Liver (tissue), 9 donors: Measurements from ENCODE around the gene RGCC. TPM values are rescaled to one million over a fixed set of nuclear protein-coding genes. Genes with fewer than 3 reads are reported as not detected.

ENCODE experiments used
- DNase-seq: peaks from one replicate; pipeline ENCODE4 v3.0.0-alpha.2; 2017; ENCODE audit warnings: low spot score
- H3K27ac ChIP-seq, 2 donors: one replicate each; pipeline ENCODE4 v1.7.0; 2013; ENCODE audit warnings: inconsistent platforms in 2 of 2, low read length in 2 of 2, control low read depth in 1 of 2, low read depth in 1 of 2, mild to moderate bottlenecking in 1 of 2
- H3K27me3 ChIP-seq, 4 donors: one replicate each; pipeline versions ENCODE4 v1.6.1 to v1.7.0; 2013; ENCODE audit warnings: low read length in 3 of 4, inconsistent platforms in 1 of 4, mild to moderate bottlenecking in 1 of 4, moderate library complexity in 1 of 4; ENCODE audit not compliant: control insufficient read depth in 4 of 4, insufficient read depth in 4 of 4
- H3K36me3 ChIP-seq, 4 donors: one replicate each; pipeline versions ENCODE4 v1.6.1 to v1.7.0; 2013; ENCODE audit warnings: low read length in 3 of 4, mild to moderate bottlenecking in 3 of 4, low read depth in 1 of 4, moderate library complexity in 1 of 4; ENCODE audit not compliant: control insufficient read depth in 4 of 4, insufficient read depth in 3 of 4
- H3K4me1 ChIP-seq, 4 donors: one replicate each; pipeline versions ENCODE4 v1.6.1 to v1.7.0; 2013; ENCODE audit warnings: low read length in 3 of 4, mild to moderate bottlenecking in 3 of 4, moderate library complexity in 1 of 4; ENCODE audit not compliant: control insufficient read depth in 4 of 4, insufficient read depth in 4 of 4
- H3K4me3 ChIP-seq, 3 donors: one replicate each; pipeline versions ENCODE4 v1.6.1 to v1.7.0; 2013; ENCODE audit warnings: low read length in 3 of 3, control low read depth in 1 of 3, low read depth in 1 of 3, mild to moderate bottlenecking in 1 of 3
- H3K9ac ChIP-seq, 2 donors: one replicate each; pipeline ENCODE4 v1.7.0; 2013; ENCODE audit warnings: low read length in 2 of 2, mild to moderate bottlenecking in 2 of 2, moderate library complexity in 2 of 2, control low read depth in 1 of 2, low read depth in 1 of 2
- H3K9me3 ChIP-seq, 4 donors: one replicate each; pipeline versions ENCODE4 v1.6.1 to v1.7.0; 2013; ENCODE audit warnings: low read length in 3 of 4; ENCODE audit not compliant: control insufficient read depth in 4 of 4
- ATF3 ChIP-seq: IDR thresholded peaks from 2 replicates; pipeline ENCODE4 v1.6.1; 2016; ENCODE audit warnings: antibody characterized with exemption
- FOXA2 ChIP-seq: IDR thresholded peaks from 2 replicates; pipeline ENCODE4 v1.6.1; 2016; ENCODE audit warnings: antibody characterized with exemption
- GABPA ChIP-seq, 2 donors: IDR thresholded peaks in 1 of 2; conservative IDR thresholded peaks in 1 of 2; 2 replicates each; pipeline ENCODE4 v1.6.1; 2016; ENCODE audit warnings: antibody characterized with exemption in 2 of 2, mild to moderate bottlenecking in 1 of 2, moderate library complexity in 1 of 2
- HNF4G ChIP-seq: IDR thresholded peaks from 2 replicates; pipeline ENCODE4 v1.6.1; 2016; ENCODE audit warnings: antibody characterized with exemption
- JUND ChIP-seq, 2 donors: IDR thresholded peaks; 2 replicates each; pipeline ENCODE4 v1.6.1; 2016; ENCODE audit warnings: antibody characterized with exemption in 2 of 2
- MAX ChIP-seq: IDR thresholded peaks from 2 replicates; pipeline ENCODE4 v1.6.1; 2016; ENCODE audit warnings: antibody characterized with exemption
- RAD21 ChIP-seq, 2 donors: IDR thresholded peaks; 2 replicates each; pipeline ENCODE4 v1.6.1; 2016; ENCODE audit warnings: antibody characterized with exemption in 2 of 2, mild to moderate bottlenecking in 2 of 2
- RXRA ChIP-seq, 2 donors: IDR thresholded peaks; 2 replicates each; pipeline ENCODE4 v1.6.1; 2017 to 2018; ENCODE audit warnings: antibody characterized with exemption in 2 of 2, mild to moderate bottlenecking in 1 of 2
- TAF1 ChIP-seq: conservative IDR thresholded peaks from 2 replicates; pipeline ENCODE4 v1.6.1; 2016; ENCODE audit warnings: antibody characterized with exemption, mild to moderate bottlenecking
- ZBTB33 ChIP-seq: IDR thresholded peaks from 2 replicates; pipeline ENCODE4 v1.6.1; 2016; ENCODE audit warnings: antibody characterized with exemption
- WGBS: extraction: QIAGEN DNeasy Blood & Tissue Kit; methylation state at CpG from one replicate; pipeline ENCODE4 v1.1.7; 2013; 5-methylcytosine and 5-hydroxymethylcytosine counted together
- polyA plus RNA-seq, 2 donors: library from polyadenylated mRNA; stranded (reverse) in 1 of 2; unstranded in 1 of 2; fragments of 200-250 nt in 1 of 2; fragments of >200 nt in 1 of 2; fragmentation: Nextera tagmentation in 1 of 2; extraction: Ambion mirVana in 1 of 2; gene quantifications; one replicate each; pipeline versions ENCODE4 v1.2.1 to v1.2.3, GENCODE V29; 2013 to 2015
- total RNA-seq, 2 donors: library from RNA; depleted of rRNA; stranded (reverse); fragments of >200 nt; gene quantifications; one replicate each; pipeline ENCODE4 v1.2.3, GENCODE V29; 2014
- donor health status: healthy.
- donor health status: healthy.
- donor health status: healthy.
- donor health status: healthy.
- donor health status: healthy.

RGCC gene
- total and polyA plus RNA-seq, 4 donors = 0.59 to 96.7 (median 1.3) TPM

GRCh38 chr13:41452462-41452861 is 4.9 kb upstream of the RGCC start:
- Histone ChIP-seq H3K9me3 (peaks cover 0 to 4% (median 0%) of the 10 kb centered on the region in 4 donors), H3K27ac (no peak overlapping the region), H3K4me3 (no peak overlapping the region), H3K9ac (no peak overlapping the region), H3K27me3 (no peaks in the 10 kb centered on the region), H3K36me3 (no peaks in the 10 kb centered on the region), H3K4me1 (peaks cover 0 to 5% (median 0%) of the 10 kb centered on the region in 4 donors)
- DNase-seq = no peak
- TF ChIP-seq RXRA (IDR thresholded peaks at IDR 0.05) (no peak), RAD21 (IDR thresholded peaks at IDR 0.05) (no peak), GABPA (IDR thresholded peaks at IDR 0.05 in 1 of 2, conservative IDR thresholded peaks at IDR 0.05 in 1 of 2) (no peak), JUND (IDR thresholded peaks at IDR 0.05) (no peak), ATF3 (no peak), HNF4G (no peak), TAF1 (no peak)
- 78% methylated on average over 3 of the region's 3 CpGs for WGBS

- no peak overlapping the region for H3K27ac ChIP-seq
Observed at GRCh38 chr13:41453620-41454019, 3.7 kb upstream of the RGCC start.

GRCh38 chr13:41454170-41454569 is 3.2 kb upstream of the RGCC start:
- WGBS = 92% methylated on average over 22 of the region's 22 CpGs
- no peaks in the 10 kb centered on the region for H3K27me3 ChIP-seq
- H3K9me3 ChIP-seq = peaks cover 0 to 4% (median 0%) of the 10 kb centered on the region in 4 donors
- peaks cover 8 to 16% (median 10%) of the 10 kb centered on the region in 4 donors for H3K4me1 ChIP-seq
- H3K9ac ChIP-seq = no peak overlapping the region
- TF ChIP-seq ATF3 = no peak
- TF ChIP-seq MAX = no peak
- no peak for TF ChIP-seq FOXA2
- no peak for TF ChIP-seq ZBTB33
- DNase-seq = no peak
- H3K36me3 ChIP-seq = no peaks in the 10 kb centered on the region
- no peak overlapping the region for H3K4me3 ChIP-seq
- H3K27ac ChIP-seq = no peak overlapping the region

More at GRCh38 chr13:41453620-41454019, 3.7 kb upstream of the RGCC start:
- H3K36me3 ChIP-seq = no peaks in the 10 kb centered on the region
- TF ChIP-seq RXRA (IDR thresholded peaks at IDR 0.05) (no peak), ATF3 (no peak)
- H3K9ac ChIP-seq = no peak overlapping the region
- no peak for DNase-seq
- 89% methylated on average over 7 of the region's 7 CpGs for WGBS
- no peak overlapping the region for H3K4me3 ChIP-seq
- H3K9me3 ChIP-seq = peaks cover 0 to 4% (median 0%) of the 10 kb centered on the region in 4 donors
- H3K4me1 ChIP-seq = peaks cover 7 to 13% (median 8%) of the 10 kb centered on the region in 4 donors
- H3K27me3 ChIP-seq = no peaks in the 10 kb centered on the region
